Liver (tissue), 9 donors: Measurements from ENCODE around the gene CRYBG1. TPM values are rescaled to one million over a fixed set of nuclear protein-coding genes. Genes with fewer than 3 reads are reported as not detected.

ENCODE experiments used
- DNase-seq: peaks from one replicate; pipeline ENCODE4 v3.0.0-alpha.2; 2017; ENCODE audit warnings: low spot score
- H3K27ac ChIP-seq, 2 donors: one replicate each; pipeline ENCODE4 v1.7.0; 2013; ENCODE audit warnings: inconsistent platforms in 2 of 2, low read length in 2 of 2, control low read depth in 1 of 2, low read depth in 1 of 2, mild to moderate bottlenecking in 1 of 2
- H3K27me3 ChIP-seq, 4 donors: one replicate each; pipeline versions ENCODE4 v1.6.1 to v1.7.0; 2013; ENCODE audit warnings: low read length in 3 of 4, inconsistent platforms in 1 of 4, mild to moderate bottlenecking in 1 of 4, moderate library complexity in 1 of 4; ENCODE audit not compliant: control insufficient read depth in 4 of 4, insufficient read depth in 4 of 4
- H3K36me3 ChIP-seq, 4 donors: one replicate each; pipeline versions ENCODE4 v1.6.1 to v1.7.0; 2013; ENCODE audit warnings: low read length in 3 of 4, mild to moderate bottlenecking in 3 of 4, low read depth in 1 of 4, moderate library complexity in 1 of 4; ENCODE audit not compliant: control insufficient read depth in 4 of 4, insufficient read depth in 3 of 4
- H3K4me1 ChIP-seq, 4 donors: one replicate each; pipeline versions ENCODE4 v1.6.1 to v1.7.0; 2013; ENCODE audit warnings: low read length in 3 of 4, mild to moderate bottlenecking in 3 of 4, moderate library complexity in 1 of 4; ENCODE audit not compliant: control insufficient read depth in 4 of 4, insufficient read depth in 4 of 4
- H3K4me3 ChIP-seq, 3 donors: one replicate each; pipeline versions ENCODE4 v1.6.1 to v1.7.0; 2013; ENCODE audit warnings: low read length in 3 of 3, control low read depth in 1 of 3, low read depth in 1 of 3, mild to moderate bottlenecking in 1 of 3
- H3K9ac ChIP-seq, 2 donors: one replicate each; pipeline ENCODE4 v1.7.0; 2013; ENCODE audit warnings: low read length in 2 of 2, mild to moderate bottlenecking in 2 of 2, moderate library complexity in 2 of 2, control low read depth in 1 of 2, low read depth in 1 of 2
- H3K9me3 ChIP-seq, 4 donors: one replicate each; pipeline versions ENCODE4 v1.6.1 to v1.7.0; 2013; ENCODE audit warnings: low read length in 3 of 4; ENCODE audit not compliant: control insufficient read depth in 4 of 4
- FOXA1 ChIP-seq: IDR thresholded peaks from 2 replicates; pipeline ENCODE4 v1.6.1; 2016; ENCODE audit warnings: antibody characterized with exemption
- FOXA2 ChIP-seq: IDR thresholded peaks from 2 replicates; pipeline ENCODE4 v1.6.1; 2016; ENCODE audit warnings: antibody characterized with exemption
- GABPA ChIP-seq, 2 donors: IDR thresholded peaks in 1 of 2; conservative IDR thresholded peaks in 1 of 2; 2 replicates each; pipeline ENCODE4 v1.6.1; 2016; ENCODE audit warnings: antibody characterized with exemption in 2 of 2, mild to moderate bottlenecking in 1 of 2, moderate library complexity in 1 of 2
- HNF4A ChIP-seq, 2 donors: conservative IDR thresholded peaks; 2 replicates each; pipeline ENCODE4 v1.6.1; 2016; ENCODE audit warnings: antibody characterized with exemption in 2 of 2, mild to moderate bottlenecking in 2 of 2
- JUND ChIP-seq, 2 donors: IDR thresholded peaks; 2 replicates each; pipeline ENCODE4 v1.6.1; 2016; ENCODE audit warnings: antibody characterized with exemption in 2 of 2
- NR2F2 ChIP-seq: IDR thresholded peaks from 2 replicates; pipeline ENCODE4 v1.6.1; 2016; ENCODE audit warnings: antibody characterized with exemption
- RAD21 ChIP-seq, 2 donors: IDR thresholded peaks; 2 replicates each; pipeline ENCODE4 v1.6.1; 2016; ENCODE audit warnings: antibody characterized with exemption in 2 of 2, mild to moderate bottlenecking in 2 of 2
- RXRA ChIP-seq, 2 donors: IDR thresholded peaks; 2 replicates each; pipeline ENCODE4 v1.6.1; 2017 to 2018; ENCODE audit warnings: antibody characterized with exemption in 2 of 2, mild to moderate bottlenecking in 1 of 2
- SP1 ChIP-seq: IDR thresholded peaks from 2 replicates; pipeline ENCODE4 v1.6.1; 2018; ENCODE audit warnings: antibody characterized with exemption, mild to moderate bottlenecking
- YY1 ChIP-seq: IDR thresholded peaks from 2 replicates; pipeline ENCODE4 v1.6.1; 2016; ENCODE audit warnings: antibody characterized with exemption, mild to moderate bottlenecking
- WGBS: extraction: QIAGEN DNeasy Blood & Tissue Kit; methylation state at CpG from one replicate; pipeline ENCODE4 v1.1.7; 2013; 5-methylcytosine and 5-hydroxymethylcytosine counted together
- polyA plus RNA-seq, 2 donors: library from polyadenylated mRNA; stranded (reverse) in 1 of 2; unstranded in 1 of 2; fragments of 200-250 nt in 1 of 2; fragments of >200 nt in 1 of 2; fragmentation: Nextera tagmentation in 1 of 2; extraction: Ambion mirVana in 1 of 2; gene quantifications; one replicate each; pipeline versions ENCODE4 v1.2.1 to v1.2.3, GENCODE V29; 2013 to 2015
- total RNA-seq, 2 donors: library from RNA; depleted of rRNA; stranded (reverse); fragments of >200 nt; gene quantifications; one replicate each; pipeline ENCODE4 v1.2.3, GENCODE V29; 2014
- TF ChIP-seq, protein P1 (sequence below): IDR thresholded peaks from 2 replicates; pipeline ENCODE4 v1.6.1; 2016; ENCODE audit warnings: antibody characterized with exemption
- TF ChIP-seq, protein P2 (sequence below): IDR thresholded peaks from 2 replicates; pipeline ENCODE4 v1.6.1; 2016; ENCODE audit warnings: antibody characterized with exemption
- donor health status: healthy.
- donor health status: healthy.
- donor health status: healthy.
- donor health status: healthy.
- donor health status: healthy.

The CRYBG1 gene
- total and polyA plus RNA-seq, 4 donors: 2.3 to 8.7 (median 4.0) TPM

DNA sequence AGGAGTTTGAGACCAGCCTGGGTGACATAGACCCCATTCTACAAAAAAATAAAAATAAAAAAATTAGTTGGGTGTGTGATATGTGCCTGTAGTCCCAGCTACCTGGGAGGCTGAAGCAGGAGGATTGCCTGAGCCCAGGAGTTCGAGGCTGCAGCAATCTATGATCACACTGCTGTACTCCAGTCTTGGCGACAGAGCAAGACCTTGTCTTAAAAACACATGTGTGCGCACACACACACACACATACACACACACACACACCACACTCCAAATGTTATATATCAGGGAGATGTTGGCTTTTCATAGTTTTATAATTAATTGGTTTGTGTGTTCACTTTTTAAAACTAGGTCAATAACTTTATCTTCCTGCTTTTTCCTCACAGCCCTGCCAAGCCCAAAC is 158.2 kb downstream of the CRYBG1 start (continued):
- TF ChIP-seq FOXA1: no peak

- peaks cover 0 to 6% (median 4%) of the 10 kb centered on the region in 4 donors for H3K4me1 ChIP-seq
- H3K9ac ChIP-seq: no peak overlapping the region
- peaks cover 0 to 8% (median 0%) of the 10 kb centered on the region in 4 donors for H3K36me3 ChIP-seq
- no peak for DNase-seq
- H3K4me3 ChIP-seq: no peak overlapping the region
- peak overlapping the region; percentile 30 to 52 for H3K27ac ChIP-seq
- no peaks in the 10 kb centered on the region for H3K27me3 ChIP-seq
- TF ChIP-seq RXRA (IDR thresholded peaks at IDR 0.05): no peak
- no peaks in the 10 kb centered on the region for H3K9me3 ChIP-seq
- 79% methylated on average over 14 of the region's 14 CpGs for WGBS
Observed at GRCh38 chr6:106519460-106520394, 159.2 kb downstream of the CRYBG1 start.

DNA sequence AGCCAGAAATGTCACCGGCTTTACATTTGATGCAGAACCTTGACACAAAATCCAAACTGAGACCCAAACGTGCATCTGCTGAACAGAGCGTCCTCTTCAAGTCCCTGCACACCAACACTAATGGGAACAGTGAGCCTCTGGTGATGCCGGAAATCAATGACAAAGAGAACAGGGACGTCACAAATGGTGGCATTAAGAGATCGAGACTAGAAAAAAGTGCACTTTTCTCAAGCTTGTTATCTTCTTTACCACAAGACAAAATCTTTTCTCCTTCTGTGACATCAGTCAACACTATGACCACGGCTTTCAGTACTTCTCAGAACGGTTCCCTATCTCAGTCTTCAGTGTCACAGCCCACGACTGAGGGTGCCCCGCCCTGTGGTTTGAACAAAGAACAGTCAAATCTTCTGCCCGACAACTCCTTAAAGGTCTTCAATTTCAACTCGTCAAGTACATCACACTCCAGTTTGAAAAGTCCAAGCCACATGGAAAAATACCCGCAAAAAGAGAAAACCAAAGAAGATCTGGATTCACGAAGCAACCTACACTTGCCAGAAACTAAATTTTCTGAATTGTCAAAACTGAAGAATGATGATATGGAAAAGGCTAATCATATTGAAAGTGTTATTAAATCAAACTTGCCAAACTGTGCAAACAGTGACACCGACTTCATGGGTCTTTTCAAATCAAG is 160.3 kb downstream of the CRYBG1 start:
- WGBS: 83% methylated on average over 15 of the region's 15 CpGs
- peaks cover 0 to 6% (median 5%) of the 10 kb centered on the region in 4 donors for H3K4me1 ChIP-seq

DNA sequence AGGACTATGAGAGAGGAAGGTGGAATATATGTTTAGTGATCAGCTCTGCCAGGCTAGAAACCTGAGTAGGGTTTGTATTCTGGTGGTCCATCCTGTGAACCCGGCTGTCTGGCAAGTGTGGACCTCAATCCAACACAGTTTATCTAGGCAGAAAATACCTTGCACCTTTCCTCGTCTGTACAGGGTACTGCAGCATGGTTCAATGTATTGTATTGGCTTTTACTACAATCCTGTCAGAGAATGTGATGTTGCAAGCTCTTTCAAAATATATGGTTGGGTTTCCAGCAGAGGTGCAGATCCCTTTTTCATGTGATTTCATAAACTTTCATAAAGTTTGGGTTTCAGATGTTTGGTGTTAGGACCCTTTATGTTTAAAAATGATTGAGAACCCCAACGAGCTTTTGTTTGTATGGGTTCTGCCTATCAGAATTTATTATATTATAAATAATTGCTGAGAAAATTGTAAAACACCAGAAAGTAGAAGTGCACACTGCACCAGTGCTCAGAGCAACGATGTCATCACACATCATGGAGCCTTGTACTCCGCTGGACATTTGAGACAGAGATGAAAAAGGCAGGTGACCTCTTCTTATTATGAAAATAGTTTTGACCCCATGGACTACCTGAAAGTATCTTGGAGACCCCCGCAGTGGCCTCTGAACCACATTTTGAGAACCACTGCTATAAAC is 162.2 kb downstream of the CRYBG1 start:
- Histone ChIP-seq H3K4me1 (peaks cover 0 to 6% (median 4%) of the 10 kb centered on the region in 4 donors), H3K27ac (peak overlapping the region in 1 of 2 donors; percentile 19), H3K4me3 (no peak overlapping the region), H3K36me3 (peaks cover 0 to 8% (median 3%) of the 10 kb centered on the region in 4 donors), H3K9ac (no peak overlapping the region), H3K9me3 (no peaks in the 10 kb centered on the region), H3K27me3 (no peaks in the 10 kb centered on the region)
- no peak for DNase-seq
- TF ChIP-seq YY1: no peak
- no peak for TF ChIP-seq GABPA (IDR thresholded peaks at IDR 0.05 in 1 of 2, conservative IDR thresholded peaks at IDR 0.05 in 1 of 2)
- WGBS: 75% methylated on average over 6 of the region's 6 CpGs

More for the DNA sequence above, 160.3 kb downstream of the CRYBG1 start:
- H3K9me3 ChIP-seq: no peaks in the 10 kb centered on the region
- peak overlapping the region in 1 of 2 donors; percentile 29 for H3K9ac ChIP-seq
- TF ChIP-seq RXRA (IDR thresholded peaks at IDR 0.05): no peak
- no peak for TF ChIP-seq SP1
- no peak for TF ChIP-seq JUND (IDR thresholded peaks at IDR 0.05)
- no peak for TF ChIP-seq RAD21 (IDR thresholded peaks at IDR 0.05)
- no peak for TF ChIP-seq NR2F2
- no peak for TF ChIP-seq YY1
- no peak for TF ChIP-seq FOXA2
- TF ChIP-seq HNF4A (conservative IDR thresholded peaks at IDR 0.05): no peak
- TF ChIP-seq GABPA (IDR thresholded peaks at IDR 0.05 in 1 of 2, conservative IDR thresholded peaks at IDR 0.05 in 1 of 2): no peak
- TF ChIP-seq, protein P1, sequence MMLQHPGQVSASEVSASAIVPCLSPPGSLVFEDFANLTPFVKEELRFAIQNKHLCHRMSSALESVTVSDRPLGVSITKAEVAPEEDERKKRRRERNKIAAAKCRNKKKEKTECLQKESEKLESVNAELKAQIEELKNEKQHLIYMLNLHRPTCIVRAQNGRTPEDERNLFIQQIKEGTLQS: no peak
- TF ChIP-seq, protein P2, sequence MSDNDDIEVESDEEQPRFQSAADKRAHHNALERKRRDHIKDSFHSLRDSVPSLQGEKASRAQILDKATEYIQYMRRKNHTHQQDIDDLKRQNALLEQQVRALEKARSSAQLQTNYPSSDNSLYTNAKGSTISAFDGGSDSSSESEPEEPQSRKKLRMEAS: no peak
- no peak for DNase-seq
- no peaks in the 10 kb centered on the region for H3K27me3 ChIP-seq
- peaks cover 0 to 8% (median 0%) of the 10 kb centered on the region in 4 donors for H3K36me3 ChIP-seq
- peak overlapping the region; percentile 30 to 52 for H3K27ac ChIP-seq
- no peak overlapping the region for H3K4me3 ChIP-seq
